BLaER1 (cell line): ENCODE data around the gene SLC7A7.
A peak's percentile ranks its signal among the peaks of the same experiment; 100 is the strongest.
"Not testable (repeated sequence)": the region's sequence is repeated elsewhere in the genome, so short reads cannot be mapped to it uniquely, and the experiment has no call there.

Experiments
- H3K27ac ChIP-seq: shearing (Covaris generic); formaldehyde crosslinking; 2 replicates; pipeline ENCODE4 v1.8.1; 2022
- H3K27me3 ChIP-seq: shearing (Covaris generic); formaldehyde crosslinking; 2 replicates; pipeline ENCODE4 v1.8.1; 2022
- H3K36me3 ChIP-seq: shearing (Covaris generic); formaldehyde crosslinking; 2 replicates; pipeline ENCODE4 v1.8.1; 2022
- H3K4me1 ChIP-seq: shearing (Covaris generic); formaldehyde crosslinking; 2 replicates; pipeline ENCODE4 v1.8.1; 2022
- H3K4me2 ChIP-seq: shearing (Covaris generic); formaldehyde crosslinking; 2 replicates; pipeline ENCODE4 v1.8.1; 2022
- H3K4me3 ChIP-seq: shearing (Covaris generic); formaldehyde crosslinking; 2 replicates; pipeline ENCODE4 v1.8.1; 2022
- H3K9ac ChIP-seq: shearing (Covaris generic); formaldehyde crosslinking; 2 replicates; pipeline ENCODE4 v1.8.1; 2022
- H3K9me3 ChIP-seq: shearing (Covaris generic); formaldehyde crosslinking; 2 replicates; pipeline ENCODE4 v1.8.1; 2022
- H4K20me1 ChIP-seq: shearing (Covaris generic); formaldehyde crosslinking; 2 replicates; pipeline ENCODE4 v1.8.1; 2022
- Cebpa-rat ChIP-seq: shearing (Covaris generic); IDR thresholded peaks from 2 replicates; pipeline ENCODE4 v1.8.1; 2022

The SLC7A7 gene

DNA sequence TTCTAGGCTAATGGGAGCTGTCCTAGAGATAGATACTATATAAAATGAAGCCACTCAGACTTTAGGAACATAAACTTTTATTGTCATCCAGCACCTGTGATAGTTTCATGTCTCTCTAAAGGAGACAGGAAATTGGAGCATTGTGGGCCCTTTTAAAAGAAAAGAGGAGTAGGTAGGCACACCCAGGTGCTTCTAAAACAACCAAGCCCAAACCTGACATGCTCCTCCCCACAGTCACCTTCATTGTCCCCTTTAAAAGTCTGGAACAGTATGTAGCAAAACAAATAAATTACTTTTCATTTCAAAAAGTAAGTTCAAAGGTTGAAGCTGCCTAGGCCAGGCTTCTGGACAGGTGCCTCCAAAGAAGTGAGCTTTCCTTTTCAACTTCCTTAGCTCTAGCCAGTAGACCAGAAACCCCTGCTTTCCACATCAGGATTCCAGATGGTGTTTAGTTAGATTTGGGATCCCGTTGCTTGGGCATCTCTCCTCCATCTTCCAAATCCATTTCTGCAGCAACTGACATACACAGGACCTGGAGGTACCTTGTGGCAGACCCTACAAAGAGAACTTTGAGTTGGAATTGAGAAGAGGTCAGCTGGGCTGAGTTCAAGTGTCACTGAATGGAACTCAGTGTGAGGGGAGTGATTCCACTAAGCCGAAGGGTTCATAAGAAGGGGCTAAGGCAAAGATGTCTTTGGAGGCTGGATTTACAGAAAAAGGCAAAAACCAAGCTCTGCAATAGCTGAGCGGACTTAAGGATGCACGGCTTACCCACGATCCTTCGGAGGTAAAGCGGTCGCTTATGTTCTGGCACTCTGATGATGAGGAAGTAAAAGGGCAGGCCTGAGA, 41.8 kb downstream of the SLC7A7 start:
- H3K27me3 ChIP-seq = no peaks in the 10 kb centered on the region
- TF ChIP-seq Cebpa-rat = no peak
- no peak overlapping the region for H3K4me2 ChIP-seq
- H3K4me1 ChIP-seq = peaks cover 13% of the 10 kb centered on the region
- no peaks in the 10 kb centered on the region for H4K20me1 ChIP-seq
- H3K27ac ChIP-seq = no peak overlapping the region
- no peak overlapping the region for H3K4me3 ChIP-seq
- H3K36me3 ChIP-seq = peaks cover 83% of the 10 kb centered on the region
- peaks cover 10% of the 10 kb centered on the region for H3K9me3 ChIP-seq
- no peak overlapping the region for H3K9ac ChIP-seq

GRCh38 chr14:22772725-22773124, 42.5 kb downstream of the SLC7A7 start:
- no peak overlapping the region for H3K9ac ChIP-seq
- TF ChIP-seq Cebpa-rat = no peak
- no peak overlapping the region for H3K27ac ChIP-seq
- H4K20me1 ChIP-seq = no peaks in the 10 kb centered on the region
- H3K4me1 ChIP-seq = peaks cover 20% of the 10 kb centered on the region
- H3K27me3 ChIP-seq = no peaks in the 10 kb centered on the region
- no peak overlapping the region for H3K4me2 ChIP-seq
- peaks cover 10% of the 10 kb centered on the region for H3K9me3 ChIP-seq
- H3K36me3 ChIP-seq = peaks cover 90% of the 10 kb centered on the region
- no peak overlapping the region for H3K4me3 ChIP-seq

GRCh38 chr14:22770481-22771187, 44.6 kb downstream of the SLC7A7 start:
- no peaks in the 10 kb centered on the region for H3K9me3 ChIP-seq
- H3K9ac ChIP-seq = no peak overlapping the region
- peaks cover 24% of the 10 kb centered on the region for H3K4me1 ChIP-seq
- no peak for TF ChIP-seq Cebpa-rat
- H4K20me1 ChIP-seq = no peaks in the 10 kb centered on the region
- no peak overlapping the region for H3K4me3 ChIP-seq
- no peaks in the 10 kb centered on the region for H3K27me3 ChIP-seq
- no peak overlapping the region for H3K27ac ChIP-seq
- no peak overlapping the region for H3K4me2 ChIP-seq
- peaks cover 79% of the 10 kb centered on the region for H3K36me3 ChIP-seq

DNA sequence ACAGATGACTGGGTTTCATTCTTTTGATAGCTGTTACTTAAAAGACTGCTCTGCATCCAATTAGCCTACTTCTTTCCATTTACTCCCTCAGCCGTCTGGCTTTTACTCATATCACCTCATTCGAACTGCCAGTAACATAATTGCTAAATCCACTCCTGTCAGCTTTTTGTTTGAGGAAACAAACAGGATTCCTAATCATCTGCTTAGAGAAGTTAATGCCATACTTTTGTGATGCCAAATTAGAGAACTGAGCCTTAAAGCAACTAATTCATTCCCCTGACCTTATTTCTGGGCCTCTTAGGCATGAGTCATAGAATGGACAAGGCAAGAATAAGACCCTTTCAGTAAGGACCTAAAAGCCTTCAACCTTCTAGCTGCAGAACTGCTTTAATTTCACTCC, 45.9 kb downstream of the SLC7A7 start:
- H3K36me3 ChIP-seq = peaks cover 67% of the 10 kb centered on the region
- peaks cover 28% of the 10 kb centered on the region for H3K4me1 ChIP-seq
- no peaks in the 10 kb centered on the region for H3K9me3 ChIP-seq
- no peak overlapping the region for H3K4me3 ChIP-seq
- H3K4me2 ChIP-seq = no peak overlapping the region
- H4K20me1 ChIP-seq = no peaks in the 10 kb centered on the region
- H3K9ac ChIP-seq = no peak overlapping the region
- TF ChIP-seq Cebpa-rat = no peak
- no peaks in the 10 kb centered on the region for H3K27me3 ChIP-seq
- H3K27ac ChIP-seq = no peak overlapping the region

- no peak overlapping the region for H3K9ac ChIP-seq
- no peak overlapping the region for H3K27ac ChIP-seq
- no peak overlapping the region for H3K4me2 ChIP-seq
- H3K4me3 ChIP-seq = no peak overlapping the region
- TF ChIP-seq Cebpa-rat = no peak
- no peaks in the 10 kb centered on the region for H4K20me1 ChIP-seq
- peaks cover 62% of the 10 kb centered on the region for H3K36me3 ChIP-seq
- H3K27me3 ChIP-seq = no peaks in the 10 kb centered on the region
- peaks cover 28% of the 10 kb centered on the region for H3K4me1 ChIP-seq
- no peaks in the 10 kb centered on the region for H3K9me3 ChIP-seq
Measured at GRCh38 chr14:22768947-22769346, 46.3 kb downstream of the SLC7A7 start.

DNA sequence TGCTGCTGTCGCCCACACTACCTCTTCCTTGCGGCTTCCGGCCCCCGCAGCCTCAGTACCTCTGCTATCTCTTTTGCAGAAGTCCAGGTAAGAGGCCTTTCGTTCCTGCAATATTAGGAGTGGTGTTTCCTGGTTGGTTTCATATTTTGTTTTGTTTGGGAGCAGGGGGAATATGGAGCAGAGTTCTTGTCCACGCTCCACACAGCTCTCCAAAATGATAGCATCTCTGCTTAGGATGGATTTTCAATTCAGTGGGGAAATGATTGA, 48.0 kb downstream of the SLC7A7 start:
- Histone ChIP-seq H3K9ac (peak overlapping the region; percentile 92), H3K4me2 (peak overlapping the region; percentile 97), H3K36me3 (peaks cover 46% of the 10 kb centered on the region), H3K9me3 (peaks cover 7% of the 10 kb centered on the region; the same call in 1 of the 2 replicates), H4K20me1 (no peaks in the 10 kb centered on the region), H3K27me3 (no peaks in the 10 kb centered on the region), H3K4me3 (peak overlapping the region; percentile 94), H3K27ac (peak overlapping the region; percentile 87), H3K4me1 (peaks cover 28% of the 10 kb centered on the region)
- TF ChIP-seq Cebpa-rat = no peak

DNA sequence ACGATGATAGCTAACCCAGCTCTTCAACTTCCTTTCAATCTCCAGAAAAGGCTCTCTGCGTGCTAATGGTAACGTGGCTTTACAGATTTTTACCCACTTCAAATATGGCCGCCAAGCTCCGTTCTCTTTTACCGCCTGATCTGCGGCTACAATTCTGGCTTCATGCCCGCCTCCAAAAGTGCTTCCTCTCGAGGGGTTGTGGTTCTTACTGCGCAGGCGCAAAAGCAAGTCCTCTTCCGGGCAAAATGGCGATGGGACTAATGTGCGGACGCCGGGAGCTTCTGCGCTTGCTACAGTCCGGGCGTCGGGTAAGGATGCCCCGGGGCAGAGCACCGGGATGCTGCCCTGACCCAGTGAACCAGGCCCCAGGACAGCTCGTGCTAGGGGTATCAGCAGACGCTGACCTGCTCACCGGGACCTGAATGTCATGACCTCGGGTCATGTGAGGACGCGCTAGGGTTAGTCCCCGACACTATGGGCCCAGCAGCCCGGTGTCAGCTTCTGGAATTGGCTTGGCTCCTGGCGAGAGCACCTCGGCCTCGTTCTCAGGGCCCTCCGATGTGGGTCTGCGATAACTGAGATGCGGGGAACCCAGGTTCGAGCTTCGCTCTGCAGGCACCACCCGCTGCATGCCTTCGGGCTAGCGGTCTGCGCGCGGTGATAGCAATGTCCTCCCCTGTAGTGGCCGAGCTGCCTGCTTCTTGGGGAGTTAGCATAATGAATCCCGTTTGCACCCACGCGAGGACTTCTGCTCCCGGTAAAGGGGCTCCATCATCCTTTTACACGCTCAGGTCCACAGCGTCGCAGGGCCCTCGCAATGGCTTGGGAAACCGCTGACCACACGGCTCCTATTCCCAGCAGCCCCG, 48.5 kb downstream of the SLC7A7 start, which contains the start of gene OXA1L:
TSS of gene OXA1L (plus strand) at position 232 of the 866 bp plus-strand sequence. CDS start at position 246, 14 bp downstream.
- peaks cover 28% of the 10 kb centered on the region for H3K4me1 ChIP-seq
- peaks cover 40% of the 10 kb centered on the region for H3K36me3 ChIP-seq
- no peaks in the 10 kb centered on the region for H4K20me1 ChIP-seq
- H3K27me3 ChIP-seq = no peaks in the 10 kb centered on the region
- TF ChIP-seq Cebpa-rat = no peak
- H3K9me3 ChIP-seq = peaks cover 13% of the 10 kb centered on the region
- peak within 1 kb of the TSS; percentile 97 for H3K4me2 ChIP-seq
- peak within 1 kb of the TSS; percentile 94 for H3K4me3 ChIP-seq
- H3K27ac ChIP-seq = peak within 1 kb of the TSS; percentile 87
- peak within 1 kb of the TSS; percentile 92 for H3K9ac ChIP-seq

DNA sequence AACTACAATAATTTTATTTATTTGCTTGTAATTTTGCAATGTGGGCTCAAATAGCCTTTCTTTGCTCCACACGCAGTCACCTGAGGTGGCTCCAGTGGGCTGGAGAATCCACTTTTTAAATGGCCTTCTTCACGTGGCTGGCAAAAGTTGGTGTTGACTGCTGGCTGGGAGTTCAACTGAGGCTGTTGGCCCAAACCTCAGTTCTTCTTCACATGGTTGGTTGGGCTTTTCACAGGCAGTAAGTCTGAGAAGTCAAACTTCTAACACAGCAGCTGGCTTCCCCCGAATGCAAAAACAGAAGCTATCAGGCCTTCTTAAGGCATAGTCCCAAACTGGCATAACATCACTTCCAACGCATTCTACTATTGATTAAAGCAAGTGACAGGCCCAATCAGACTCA, 50.9 kb downstream of the SLC7A7 start:
- Histone ChIP-seq H3K9me3 (peaks cover 27% of the 10 kb centered on the region), H3K4me2 (no peak overlapping the region), H3K27me3 (no peaks in the 10 kb centered on the region), H3K4me3 (no peak overlapping the region), H3K36me3 (peaks cover 17% of the 10 kb centered on the region), H3K9ac (no peak overlapping the region), H3K4me1 (peaks cover 28% of the 10 kb centered on the region), H3K27ac (no peak overlapping the region), H4K20me1 (no peaks in the 10 kb centered on the region)
- no peak for TF ChIP-seq Cebpa-rat

- H3K36me3 ChIP-seq = no peaks in the 10 kb centered on the region; the same call in 1 of the 2 replicates
- no peak for TF ChIP-seq Cebpa-rat
- H3K27ac ChIP-seq = no peak overlapping the region
- no peaks in the 10 kb centered on the region for H4K20me1 ChIP-seq
- H3K4me2 ChIP-seq = no peak overlapping the region
- H3K9ac ChIP-seq = no peak overlapping the region
- H3K27me3 ChIP-seq = no peaks in the 10 kb centered on the region
- no peak overlapping the region for H3K4me3 ChIP-seq
- peaks cover 9% of the 10 kb centered on the region; the same call in 1 of the 2 replicates for H3K4me1 ChIP-seq
- H3K9me3 ChIP-seq = peaks cover 27% of the 10 kb centered on the region
Measured at GRCh38 chr14:22761734-22762133, 53.5 kb downstream of the SLC7A7 start.

GRCh38 chr14:22757972-22758650, 57.1 kb downstream of the SLC7A7 start:
- not testable (repeated sequence) for H3K27me3 ChIP-seq, H3K9ac ChIP-seq, H3K27ac ChIP-seq, H3K4me3 ChIP-seq, H3K36me3 ChIP-seq, H3K4me1 ChIP-seq, H4K20me1 ChIP-seq, H3K4me2 ChIP-seq
- peaks cover 27% of the 10 kb centered on the region for H3K9me3 ChIP-seq
